ENCODE data around the gene EPB42.

Gene EPB42

DNA sequence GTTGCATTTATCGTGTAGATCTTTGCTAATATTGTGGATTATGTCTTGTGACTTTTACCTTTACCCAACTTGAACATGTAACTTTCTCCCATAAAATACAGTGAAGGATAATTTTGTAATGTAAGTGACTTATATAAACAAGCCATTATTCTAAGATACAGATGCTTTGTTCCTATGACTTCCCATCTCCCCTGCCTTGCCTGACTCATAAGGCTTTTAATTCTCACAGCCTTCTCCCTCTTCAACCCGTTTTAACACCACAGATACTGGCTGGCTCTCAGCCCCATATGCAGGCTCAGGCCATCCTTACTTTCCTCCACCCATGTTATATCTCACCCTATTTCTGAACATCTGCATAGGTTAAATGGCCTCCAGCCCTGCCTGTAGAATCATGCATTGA, 31.5 kb downstream of the EPB42 start:
- CTCF ChIA-PET, result interaction anchor here (1.2 to 7.8 kb wide), 4 partner anchors 11 to 96 kb away, joined by 5 to 114 read pairs (median 24); no protein-coding TSS in a partner anchor
- TF ChIP-seq, protein P1, sequence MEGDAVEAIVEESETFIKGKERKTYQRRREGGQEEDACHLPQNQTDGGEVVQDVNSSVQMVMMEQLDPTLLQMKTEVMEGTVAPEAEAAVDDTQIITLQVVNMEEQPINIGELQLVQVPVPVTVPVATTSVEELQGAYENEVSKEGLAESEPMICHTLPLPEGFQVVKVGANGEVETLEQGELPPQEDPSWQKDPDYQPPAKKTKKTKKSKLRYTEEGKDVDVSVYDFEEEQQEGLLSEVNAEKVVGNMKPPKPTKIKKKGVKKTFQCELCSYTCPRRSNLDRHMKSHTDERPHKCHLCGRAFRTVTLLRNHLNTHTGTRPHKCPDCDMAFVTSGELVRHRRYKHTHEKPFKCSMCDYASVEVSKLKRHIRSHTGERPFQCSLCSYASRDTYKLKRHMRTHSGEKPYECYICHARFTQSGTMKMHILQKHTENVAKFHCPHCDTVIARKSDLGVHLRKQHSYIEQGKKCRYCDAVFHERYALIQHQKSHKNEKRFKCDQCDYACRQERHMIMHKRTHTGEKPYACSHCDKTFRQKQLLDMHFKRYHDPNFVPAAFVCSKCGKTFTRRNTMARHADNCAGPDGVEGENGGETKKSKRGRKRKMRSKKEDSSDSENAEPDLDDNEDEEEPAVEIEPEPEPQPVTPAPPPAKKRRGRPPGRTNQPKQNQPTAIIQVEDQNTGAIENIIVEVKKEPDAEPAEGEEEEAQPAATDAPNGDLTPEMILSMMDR (IDR thresholded peaks at IDR 0.05; ENCODE audit: insufficient read depth, low read length, missing control alignments), result no peak
- no peak for DNase-seq (ENCODE audit: low read depth, low spot score)
- POLR2A ChIA-PET, result no interaction called here
- no peak overlapping the region for H3K4me3 ChIP-seq (ENCODE audit: low read depth, low read length)

DNA sequence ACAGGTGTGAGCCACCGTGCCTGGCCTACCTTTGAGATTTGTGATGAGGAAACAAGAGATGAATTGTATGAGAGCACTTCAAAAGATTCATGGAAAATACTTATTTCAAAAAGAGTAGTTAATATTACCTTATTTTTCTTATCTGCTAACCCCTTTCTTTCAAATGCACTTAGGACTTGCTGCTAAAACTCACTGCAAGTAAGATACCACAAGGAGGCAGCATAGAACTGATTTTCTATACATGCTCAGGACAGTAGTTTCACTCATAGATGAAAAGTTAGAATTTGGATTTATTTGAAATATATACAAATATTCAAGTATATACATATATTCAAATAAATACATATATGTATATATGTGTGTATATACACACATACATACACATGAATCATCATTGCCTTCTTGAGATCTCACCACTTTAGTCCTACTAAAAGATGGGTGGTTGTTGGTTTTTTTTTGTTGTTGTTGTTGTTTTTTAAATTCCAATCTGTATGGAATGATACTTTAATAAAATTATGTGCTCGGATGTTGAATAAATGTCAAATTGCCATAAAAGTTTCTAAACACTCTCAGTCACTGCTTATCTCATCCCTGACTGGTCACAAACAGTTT, 33.2 kb downstream of the EPB42 start:
- TF ChIP-seq, protein P1 (IDR thresholded peaks at IDR 0.05; ENCODE audit: insufficient read depth, low read length, missing control alignments), result peak; percentile 61
- ChIA-PET POLR2A (no interaction called here), CTCF (interaction anchor here (0.6 to 5.8 kb wide), 6 partner anchors 8 to 98 kb away, joined by 3 to 63 read pairs (median 15); no protein-coding TSS in a partner anchor)
- no peak for DNase-seq (ENCODE audit: low read depth, low spot score)
- H3K4me3 ChIP-seq (ENCODE audit: low read depth, low read length), result no peak overlapping the region

DNA sequence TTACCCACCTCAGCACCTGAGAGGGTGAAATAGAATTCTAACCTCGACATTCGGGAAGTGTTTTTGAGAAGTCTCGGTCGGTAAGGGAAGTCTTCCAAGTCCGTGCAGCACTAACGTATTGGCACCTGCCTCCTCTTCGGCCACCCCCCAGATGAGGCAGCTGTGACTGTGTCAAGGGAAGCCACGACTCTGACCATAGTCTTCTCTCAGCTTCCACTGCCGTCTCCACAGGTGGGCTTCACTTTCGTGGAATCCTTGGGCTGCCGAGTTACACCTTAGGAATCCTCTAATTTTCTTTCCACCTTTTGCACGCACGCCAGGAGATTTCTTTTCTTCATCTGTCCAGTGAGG, 34.8 kb downstream of the EPB42 start:
- no peak for DNase-seq (ENCODE audit: low read depth, low spot score)
- POLR2A ChIA-PET, result no interaction called here
- CTCF ChIA-PET, result interaction anchor here (0.8 to 5.8 kb wide), 13 partner anchors 9 to 100 kb away, joined by 3 to 63 read pairs (median 7); partner anchors contain the start of gene UBR1
- TF ChIP-seq, protein P1 (IDR thresholded peaks at IDR 0.05; ENCODE audit: insufficient read depth, low read length, missing control alignments), result no peak
- peak overlapping the region; percentile 73 for H3K4me3 ChIP-seq (ENCODE audit: low read depth, low read length)

DNA sequence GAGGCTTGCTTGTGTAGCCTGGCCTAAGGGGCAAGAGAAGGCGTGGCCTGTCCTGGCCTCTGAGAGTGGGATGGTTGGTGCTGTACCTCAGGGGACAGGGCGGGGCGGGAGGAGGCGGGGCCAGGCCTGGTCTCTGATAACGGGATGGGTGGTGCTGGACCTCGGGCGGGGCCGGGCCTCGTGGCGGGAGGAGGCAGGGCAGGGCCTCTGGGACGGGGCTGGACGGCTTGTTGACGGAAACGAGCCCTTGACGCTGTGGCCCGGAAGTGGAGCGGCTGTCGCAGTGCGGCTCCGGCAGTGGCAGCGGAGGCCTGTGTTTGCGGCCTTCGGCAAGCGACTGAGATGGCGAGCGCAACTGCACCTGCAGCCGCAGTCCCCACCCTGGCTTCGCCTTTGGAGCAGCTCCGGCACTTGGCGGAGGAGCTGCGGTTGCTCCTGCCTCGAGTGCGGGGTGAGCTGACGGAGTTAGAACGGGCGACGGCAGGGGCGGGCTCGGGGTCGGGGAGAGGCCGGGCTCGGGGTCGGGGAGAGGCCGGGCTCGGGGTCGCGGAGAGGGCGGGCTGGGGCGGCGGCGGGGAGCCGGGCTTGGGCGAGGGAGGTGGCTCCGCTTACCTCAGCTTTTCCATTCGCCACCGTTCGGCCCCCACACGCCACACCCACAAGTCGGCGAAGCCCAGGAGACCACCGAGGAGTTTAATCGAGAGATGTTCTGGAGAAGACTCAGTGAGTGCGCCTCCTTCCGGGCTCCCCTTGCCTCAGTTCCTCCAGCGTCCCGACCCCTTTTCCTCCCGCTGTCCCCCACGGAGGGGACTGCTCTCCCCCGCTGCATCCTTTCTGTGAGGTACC, 35.4 kb downstream of the EPB42 start, which contains the start of gene CCNDBP1:
TSS of gene CCNDBP1 (plus strand) at position 247 of the 846 bp plus-strand sequence. CDS start at position 343, 96 bp downstream.
- peak within 1 kb of the TSS; percentile 73 for H3K4me3 ChIP-seq (ENCODE audit: low read depth, low read length)
- DNase-seq (ENCODE audit: low read depth, low spot score), result no peak
- ChIA-PET POLR2A (no interaction called here), CTCF (interaction anchor here (0.9 to 5.8 kb wide), 8 partner anchors 9 to 101 kb away, joined by 3 to 63 read pairs (median 10); no protein-coding TSS in a partner anchor)
- TF ChIP-seq, protein P1 (IDR thresholded peaks at IDR 0.05; ENCODE audit: insufficient read depth, low read length, missing control alignments), result peak; percentile 47

DNA sequence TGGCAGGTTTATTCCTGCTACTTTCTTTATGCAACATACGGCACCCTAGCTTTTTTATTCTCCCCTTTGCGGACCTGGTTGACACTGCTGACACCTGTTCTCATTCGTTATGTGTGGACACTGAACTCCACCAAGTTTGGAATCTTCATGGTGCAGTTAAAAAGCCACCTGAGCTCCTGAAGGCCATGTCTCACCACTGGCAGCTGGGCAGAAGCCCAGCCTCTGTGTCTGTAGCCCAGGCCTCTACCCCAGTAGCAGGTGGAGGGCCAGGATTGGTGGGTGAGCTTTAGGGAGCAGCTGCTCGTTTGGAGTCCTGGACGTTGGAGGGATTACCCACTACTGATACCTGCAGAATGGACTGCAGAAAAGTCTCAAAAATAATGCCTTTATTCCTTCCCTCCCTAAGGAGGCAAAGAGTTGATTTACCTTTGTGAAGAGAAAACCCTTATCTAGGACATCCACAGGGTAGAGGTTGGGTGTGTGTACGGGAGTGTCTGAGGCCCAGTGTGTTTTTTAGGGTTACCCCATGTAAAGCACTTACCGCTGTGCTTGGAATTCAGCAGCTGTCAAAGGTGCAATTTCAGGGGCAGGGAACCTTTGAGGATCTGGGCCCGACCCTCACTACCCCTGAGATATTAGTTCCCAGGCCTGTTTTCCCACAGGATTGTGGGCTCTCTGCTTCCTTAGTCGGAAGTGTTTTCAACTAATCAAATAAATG, 36.3 kb downstream of the EPB42 start:
- ChIA-PET POLR2A (no interaction called here), CTCF (interaction anchor here (0.8 to 5.8 kb wide), 9 partner anchors 10 to 101 kb away, joined by 3 to 63 read pairs (median 4); no protein-coding TSS in a partner anchor)
- TF ChIP-seq, protein P1 (IDR thresholded peaks at IDR 0.05; ENCODE audit: insufficient read depth, low read length, missing control alignments), result no peak
- no peak for DNase-seq (ENCODE audit: low read depth, low spot score)
- peak overlapping the region; percentile 73 for H3K4me3 ChIP-seq (ENCODE audit: low read depth, low read length)

All from AG04449 (cell line).